Mammary epithelial cell (primary cell): ENCODE measurements around the gene DNM2.

Experiments
- CTCF ChIP-seq, 2 donors: IDR thresholded peaks in 1 of 2; conservative IDR thresholded peaks in 1 of 2; 2 replicates each; pipeline ENCODE4 v1.5.1; 2011 to 2012; ENCODE audit warnings: inconsistent platforms in 2 of 2, low read length in 2 of 2, mild to moderate bottlenecking in 2 of 2, control low read depth in 1 of 2, low read depth in 1 of 2; ENCODE audit not compliant: insufficient read depth in 1 of 2; ENCODE audit errors: extremely low read depth in 1 of 2
- EZH2 ChIP-seq: IDR thresholded peaks from 2 replicates; pipeline ENCODE4 v1.6.1; 2012; ENCODE audit warnings: low read length, inconsistent platforms, borderline replicate concordance

DNA sequence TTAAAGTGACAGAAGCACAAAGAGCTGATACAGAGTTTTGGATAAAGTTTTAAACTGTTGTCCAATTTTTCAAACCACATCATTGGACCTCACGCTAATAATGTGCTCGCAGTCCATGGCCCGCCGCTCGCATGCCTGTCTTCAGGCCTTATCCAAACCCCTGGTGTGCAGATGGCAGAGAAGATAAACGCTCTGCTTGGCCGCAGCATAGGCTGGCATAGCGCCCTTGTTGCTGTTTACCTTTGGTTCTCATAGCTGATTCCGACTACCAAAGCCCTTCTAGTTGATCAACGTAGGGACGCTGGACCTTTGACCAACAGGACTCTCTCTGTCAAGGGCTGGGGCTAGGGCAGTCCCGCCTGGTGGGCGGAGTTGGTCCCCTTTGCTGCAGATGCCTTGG, 40.1 kb upstream of the DNM2 start:
- no peak for TF ChIP-seq CTCF (conservative IDR thresholded peaks at IDR 0.05 in 1 of 2, IDR thresholded peaks at IDR 0.05 in 1 of 2; ENCODE audit: extremely low read depth in 1 of 2, insufficient read depth in 1 of 2, low read depth in 1 of 2, low read length in 2 of 2)
- no peak for TF ChIP-seq EZH2
